RWPE1 (cell line): ENCODE results near the gene LRRC75A.

ENCODE experiments used
- CTCF ChIA-PET: fragments of 350-600 bp; sonication (Branson Sonifier 250); formaldehyde crosslinking; extraction: SDS; loops from one replicate; lab custom pipeline; 2021; lab: Yijun Ruan, JAX
- POLR2A ChIA-PET: fragments of 400-600 bp; formaldehyde crosslinking; extraction: SDS; loops from one replicate; lab custom pipeline; 2020; ENCODE audit warnings: antibody characterized with exemption; ENCODE audit not compliant: low non-redundant PET; lab: Yijun Ruan, JAX
- DNase-seq: peaks from one replicate; pipeline ENCODE4 v3.0.0; 2012; ENCODE audit warnings: low spot score
- H3K27ac ChIP-seq: fragments of 450-650 bp; 2 replicates; pipeline ENCODE4 v1.5.1; 2017
- TF ChIP-seq, protein P1 (sequence below): fragments of 450-650 bp; conservative IDR thresholded peaks from 2 replicates; pipeline ENCODE4 v1.5.1; 2017; ENCODE audit warnings: low read depth, mild to moderate bottlenecking

The LRRC75A gene

DNA sequence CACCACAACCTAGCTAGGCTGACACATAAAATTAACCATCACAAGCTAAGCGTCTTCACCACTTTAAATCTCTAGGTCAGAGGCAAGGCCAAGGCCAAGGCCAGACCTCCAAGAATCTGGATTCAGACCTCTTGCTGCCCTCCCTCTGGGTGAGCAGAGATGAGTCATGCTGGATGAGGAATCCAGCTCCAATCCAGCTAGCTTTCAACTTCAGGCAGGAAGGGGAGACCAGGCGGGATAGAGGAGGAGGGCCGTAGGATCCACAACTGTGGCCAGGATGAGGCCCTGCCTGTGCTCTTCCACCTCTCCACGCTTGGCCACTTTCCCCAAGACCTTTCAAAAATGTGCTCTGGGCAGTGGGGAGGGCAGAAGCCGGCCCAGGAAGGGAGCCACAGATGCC is 14.7 kb downstream of the LRRC75A start:
- TF ChIP-seq, protein P1, sequence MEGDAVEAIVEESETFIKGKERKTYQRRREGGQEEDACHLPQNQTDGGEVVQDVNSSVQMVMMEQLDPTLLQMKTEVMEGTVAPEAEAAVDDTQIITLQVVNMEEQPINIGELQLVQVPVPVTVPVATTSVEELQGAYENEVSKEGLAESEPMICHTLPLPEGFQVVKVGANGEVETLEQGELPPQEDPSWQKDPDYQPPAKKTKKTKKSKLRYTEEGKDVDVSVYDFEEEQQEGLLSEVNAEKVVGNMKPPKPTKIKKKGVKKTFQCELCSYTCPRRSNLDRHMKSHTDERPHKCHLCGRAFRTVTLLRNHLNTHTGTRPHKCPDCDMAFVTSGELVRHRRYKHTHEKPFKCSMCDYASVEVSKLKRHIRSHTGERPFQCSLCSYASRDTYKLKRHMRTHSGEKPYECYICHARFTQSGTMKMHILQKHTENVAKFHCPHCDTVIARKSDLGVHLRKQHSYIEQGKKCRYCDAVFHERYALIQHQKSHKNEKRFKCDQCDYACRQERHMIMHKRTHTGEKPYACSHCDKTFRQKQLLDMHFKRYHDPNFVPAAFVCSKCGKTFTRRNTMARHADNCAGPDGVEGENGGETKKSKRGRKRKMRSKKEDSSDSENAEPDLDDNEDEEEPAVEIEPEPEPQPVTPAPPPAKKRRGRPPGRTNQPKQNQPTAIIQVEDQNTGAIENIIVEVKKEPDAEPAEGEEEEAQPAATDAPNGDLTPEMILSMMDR = no peak
- peak overlapping the region; percentile 71 for H3K27ac ChIP-seq
- ChIA-PET POLR2A (no interaction called here), CTCF (no interaction called here)
- DNase-seq = peak; percentile 83

DNA sequence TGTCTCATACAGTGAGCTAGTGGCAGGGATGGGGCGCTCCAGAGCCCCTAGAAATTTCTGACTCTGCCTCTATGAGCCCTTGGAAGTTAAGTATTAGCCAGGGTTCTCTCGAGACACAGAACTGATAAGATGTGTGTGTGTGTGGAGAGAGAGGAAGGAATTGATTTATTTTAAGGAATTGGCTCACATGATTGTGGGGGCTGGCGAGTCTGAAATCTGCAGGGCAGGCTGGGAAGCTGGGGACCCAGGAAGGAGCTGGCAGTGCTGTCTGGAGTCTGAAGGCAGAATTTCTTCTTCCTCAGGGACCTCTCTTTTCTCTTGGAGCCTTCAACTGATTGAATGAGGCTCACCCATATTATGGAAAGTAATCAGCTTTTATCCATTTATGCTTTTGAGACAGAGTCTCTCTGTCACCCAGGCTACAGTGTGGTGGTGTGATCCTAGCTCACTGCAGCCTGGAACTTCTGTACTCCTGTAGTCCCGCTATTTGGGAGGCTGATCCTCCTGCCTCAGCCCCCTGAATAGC is 16.8 kb downstream of the LRRC75A start:
- ChIA-PET POLR2A (no interaction called here), CTCF (no interaction called here)
- no peak for DNase-seq
- H3K27ac ChIP-seq = no peak overlapping the region
- TF ChIP-seq, protein P1 = no peak

DNA sequence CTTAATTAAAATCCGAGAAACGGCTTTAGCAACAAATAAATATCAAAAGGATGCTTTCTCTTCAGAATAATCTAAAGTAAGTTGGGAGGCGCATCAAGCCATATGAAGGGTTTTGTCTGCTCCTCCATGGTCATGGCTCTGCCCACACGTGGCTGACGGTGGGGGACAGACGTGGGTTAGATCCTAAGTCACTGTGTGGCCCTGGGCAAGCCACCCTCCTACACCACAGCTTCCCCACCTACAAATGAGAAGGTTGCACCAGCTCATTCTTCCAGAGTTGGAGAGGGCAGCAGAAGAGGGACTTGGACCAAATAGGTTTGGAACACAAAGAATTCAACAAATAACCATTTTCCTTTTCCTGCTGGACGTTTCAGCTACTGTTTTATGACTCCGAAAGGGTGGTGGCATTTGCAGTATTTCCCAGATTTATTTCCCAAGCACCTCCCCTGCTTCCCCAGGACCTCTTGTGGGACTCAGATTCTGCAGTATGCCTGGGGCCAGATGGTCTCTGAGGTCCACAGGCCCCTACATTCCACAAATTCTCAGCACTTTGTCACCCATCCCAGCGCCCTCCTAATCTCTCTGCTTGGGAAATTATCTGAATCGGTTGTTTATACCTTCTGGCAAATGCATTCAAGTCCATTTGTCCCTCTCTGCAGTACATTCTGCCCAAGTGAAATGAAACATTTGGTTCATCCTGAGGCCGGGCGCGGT is 17.8 kb downstream of the LRRC75A start:
- TF ChIP-seq, protein P1 = no peak
- POLR2A ChIA-PET = no interaction called here
- no peak for DNase-seq
- CTCF ChIA-PET = no interaction called here
- H3K27ac ChIP-seq = no peak overlapping the region

DNA sequence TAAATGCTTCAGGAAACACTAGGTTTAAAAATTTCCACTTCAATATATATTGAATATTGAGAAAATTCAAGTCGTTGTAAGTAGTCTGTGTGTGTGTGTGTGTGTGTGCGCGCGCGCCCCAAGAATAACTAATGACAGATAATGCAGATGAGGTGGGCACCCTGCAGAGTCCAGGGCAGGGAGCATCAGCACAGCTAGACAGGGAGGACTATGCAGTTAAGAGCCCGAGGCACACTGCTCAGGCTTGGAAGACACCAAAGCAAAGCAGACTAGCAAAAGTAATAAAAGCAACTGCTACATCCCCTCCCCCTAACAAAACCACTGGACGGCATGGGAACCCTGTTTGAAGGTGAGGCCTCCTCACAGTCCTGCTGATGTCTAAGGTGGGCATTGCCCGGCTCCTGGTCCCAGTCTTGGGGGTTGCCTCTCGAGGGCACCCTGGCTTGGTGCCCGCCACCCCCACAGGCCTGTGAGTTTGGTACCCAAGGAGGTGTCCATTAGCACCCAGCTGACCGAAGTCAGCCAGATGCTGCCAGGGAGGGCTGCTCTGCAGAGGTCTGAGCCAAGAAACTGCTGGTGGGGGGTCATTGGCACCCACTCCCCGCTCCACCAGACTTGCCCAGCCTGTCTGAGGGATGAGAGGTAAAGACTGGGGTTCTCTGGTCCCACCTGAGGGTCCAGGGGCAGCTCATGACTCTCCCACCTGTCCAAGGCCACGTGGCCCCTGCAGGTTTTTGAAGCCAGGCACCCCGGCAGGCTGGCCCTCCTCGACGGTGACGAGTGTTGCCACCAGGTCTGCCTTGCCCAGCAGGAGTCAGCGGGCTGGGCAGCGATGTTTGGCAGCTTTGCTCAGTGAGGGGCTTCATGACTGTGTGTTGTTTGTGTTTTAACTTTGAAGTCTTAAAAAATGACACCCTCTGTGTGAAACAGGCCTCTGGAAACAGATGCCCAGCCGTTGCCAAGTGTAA is 18.7 kb downstream of the LRRC75A start:
- ChIA-PET POLR2A (no interaction called here), CTCF (no interaction called here)
- no peak for DNase-seq
- no peak overlapping the region for H3K27ac ChIP-seq
- TF ChIP-seq, protein P1 = no peak

DNA sequence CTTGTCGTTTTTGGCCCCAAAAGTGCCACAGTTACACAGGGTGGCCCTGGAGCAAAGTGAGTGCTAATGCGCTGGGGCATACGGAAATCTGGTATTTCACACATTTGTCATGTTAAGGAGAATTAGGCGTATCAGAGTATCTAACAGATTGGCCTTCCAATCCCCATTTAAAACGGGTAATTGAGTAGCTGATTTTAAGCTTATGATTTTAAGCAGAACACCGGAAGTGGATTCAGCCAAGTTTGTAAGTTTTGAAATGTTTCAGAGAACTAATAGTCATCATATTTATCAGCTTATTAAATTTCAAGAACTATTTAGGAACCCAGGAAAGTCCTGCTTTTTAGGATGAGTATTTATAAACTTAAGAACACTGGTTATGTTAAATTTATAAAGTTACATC is 19.5 kb downstream of the LRRC75A start:
- POLR2A ChIA-PET = no interaction called here
- DNase-seq = no peak
- no peak overlapping the region for H3K27ac ChIP-seq
- CTCF ChIA-PET = no interaction called here
- TF ChIP-seq, protein P1 = no peak

DNA sequence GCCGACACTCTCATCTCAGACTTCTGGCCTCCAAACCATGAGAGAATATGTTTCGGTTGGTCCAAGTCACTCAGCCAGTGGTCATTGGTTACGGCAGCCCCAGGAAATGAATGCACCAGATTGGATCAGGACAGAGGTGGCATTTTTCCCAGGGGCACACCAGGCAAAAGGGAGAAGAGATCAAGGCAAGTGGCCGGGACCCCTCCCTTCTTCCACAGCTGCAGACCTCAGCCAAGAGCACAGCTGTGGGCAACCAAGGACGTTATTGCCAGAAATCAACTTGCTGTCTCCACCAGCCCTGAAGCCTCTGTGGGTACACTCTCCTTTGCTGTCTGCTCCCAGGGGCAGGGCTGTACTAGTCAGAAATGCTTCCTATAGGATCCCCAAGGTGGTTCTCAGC is 20.7 kb downstream of the LRRC75A start:
- ChIA-PET POLR2A (no interaction called here), CTCF (no interaction called here)
- H3K27ac ChIP-seq = no peak overlapping the region
- TF ChIP-seq, protein P1 = no peak
- no peak for DNase-seq
